H1 (cell line): ENCODE results near the gene OSBPL2. TPM values are rescaled to one million over a fixed set of nuclear protein-coding genes. Genes with fewer than 3 reads are reported as not detected.

Experiments
- CTCF ChIA-PET: fragments of 300-600 bp; sonication (Branson Sonifier 250); formaldehyde crosslinking; loops from one replicate; lab custom pipeline; 2021; ENCODE audit not compliant: partially characterized antibody; lab: Charles Lee
- POLR2A ChIA-PET: fragments of 300-600 bp; sonication (Branson Sonifier 250); formaldehyde crosslinking; loops from one replicate; lab custom pipeline; 2021; ENCODE audit warnings: inconsistent platforms; ENCODE audit not compliant: partially characterized antibody; lab: Charles Lee
- DNase-seq, 2 experiments: peaks; one replicate each; pipeline versions ENCODE4 v3.0.0 to v3.0.0-alpha.2; 2010 to 2022; ENCODE audit warnings: low spot score in 2 of 2, low read depth in 1 of 2, mixed read lengths in 1 of 2
- FAIRE-seq: peaks from 2 replicates; lab custom pipeline; 2011; peaks lifted over from hg19 to GRCh38; lab: Jason Lieb, UNC
- H2AFZ ChIP-seq: 2 replicates; pipeline ENCODE4 v1.8.1; 2012; ENCODE audit warnings: low read length, inconsistent platforms
- H2AK5ac ChIP-seq: 2 replicates; pipeline ENCODE4 v1.6.1; 2013; ENCODE audit warnings: low read depth, low read length
- H2BK120ac ChIP-seq: replicated peaks from 2 replicates; pipeline ENCODE3; 2013; ENCODE audit warnings: low read depth, low read length, inconsistent platforms
- H2BK12ac ChIP-seq: 2 replicates; pipeline ENCODE4 v1.6.1; 2013; ENCODE audit warnings: low read depth, low read length
- H2BK15ac ChIP-seq: 2 replicates; pipeline ENCODE4 v1.6.1; 2013; ENCODE audit warnings: low read length
- H2BK20ac ChIP-seq: 2 replicates; pipeline ENCODE4 v1.6.1; 2013; ENCODE audit warnings: low read length
- H2BK5ac ChIP-seq: 2 replicates; pipeline ENCODE4 v1.6.1; 2013; ENCODE audit warnings: low read depth, low read length
- H3K14ac ChIP-seq: 2 replicates; pipeline ENCODE4 v1.6.1; 2013; ENCODE audit warnings: inconsistent platforms; ENCODE audit not compliant: insufficient read length
- H3K18ac ChIP-seq: 2 replicates; pipeline ENCODE4 v1.6.1; 2013; ENCODE audit warnings: low read length; ENCODE audit errors: extremely low read depth
- H3K23ac ChIP-seq: 2 replicates; pipeline ENCODE4 v1.6.1; 2013; ENCODE audit warnings: inconsistent platforms; ENCODE audit not compliant: insufficient read length
- H3K23me2 ChIP-seq: 2 replicates; pipeline ENCODE4 v1.6.1; 2013; ENCODE audit warnings: low read depth, low read length
- H3K27ac ChIP-seq: 2 replicates; pipeline ENCODE4 v1.6.1; 2011; ENCODE audit warnings: low read depth, low read length, inconsistent platforms
- H3K27me3 ChIP-seq, 4 experiments: replicated peaks in 1 of 4; 1 replicate in 1 of 4; 2 replicates in 3 of 4; pipeline versions ENCODE4 v1.6.1 to v1.8.1; 2011 to 2013; ENCODE audit warnings: low read length in 3 of 4, mild to moderate bottlenecking in 3 of 4, inconsistent platforms in 2 of 4, mixed read lengths in 2 of 4, moderate library complexity in 1 of 4; ENCODE audit not compliant: control insufficient read depth in 3 of 4, insufficient read depth in 3 of 4; ENCODE audit errors: extremely low read depth in 1 of 4
- H3K36me3 ChIP-seq, 4 experiments: 2 replicates each; pipeline versions ENCODE4 v1.6.1 to v1.8.1; 2011 to 2013; ENCODE audit warnings: mild to moderate bottlenecking in 4 of 4, low read length in 3 of 4, moderate library complexity in 2 of 4, control low read depth in 1 of 4, inconsistent platforms in 1 of 4; ENCODE audit not compliant: insufficient read depth in 4 of 4, control insufficient read depth in 2 of 4
- H3K4ac ChIP-seq: replicated peaks from 2 replicates; pipeline ENCODE3; 2013; ENCODE audit warnings: low read length, low read depth, mixed read lengths, inconsistent platforms; ENCODE audit not compliant: insufficient read length
- H3K4me1 ChIP-seq, 4 experiments: replicated peaks in 1 of 4; 1 replicate in 1 of 4; 2 replicates in 3 of 4; pipeline versions ENCODE4 v1.6.1 to v1.8.1; 2011 to 2013; ENCODE audit warnings: low read length in 3 of 4, inconsistent platforms in 2 of 4, mixed read lengths in 1 of 4; ENCODE audit not compliant: insufficient read depth in 4 of 4, control insufficient read depth in 3 of 4
- H3K4me2 ChIP-seq, 2 experiments: 2 replicates each; pipeline versions ENCODE4 v1.6.1 to v1.8.1; 2011 to 2013; ENCODE audit warnings: low read depth in 2 of 2, low read length in 2 of 2, control low read depth in 1 of 2, inconsistent platforms in 1 of 2, mild to moderate bottlenecking in 1 of 2; ENCODE audit not compliant: insufficient read depth in 1 of 2
- H3K4me3 ChIP-seq, 4 experiments: fragments of 200-600, 300-600 bp in 1 of 4; sonication (generic), shearing (Covaris generic), sonication (Bioruptor Twin) in 1 of 4; 2 replicates each; pipeline versions ENCODE4 v1.5.1 to v1.8.1; 2011 to 2016; ENCODE audit warnings: low read length in 4 of 4, low read depth in 3 of 4, control low read depth in 2 of 4, inconsistent platforms in 2 of 4, mild to moderate bottlenecking in 2 of 4, mixed read lengths in 1 of 4, moderate library complexity in 1 of 4; ENCODE audit not compliant: insufficient read depth in 2 of 4; ENCODE audit errors: extremely low read depth in 1 of 4
- H3K56ac ChIP-seq: replicated peaks from 2 replicates; pipeline ENCODE3; 2013; ENCODE audit warnings: low read depth, mild to moderate bottlenecking, mixed read lengths, low read length, inconsistent platforms; ENCODE audit not compliant: insufficient read length
- H3K79me1 ChIP-seq: 2 replicates; pipeline ENCODE4 v1.6.1; 2013; ENCODE audit warnings: low read depth, low read length, control low read depth
- H3K79me2 ChIP-seq, 2 experiments: 2 replicates each; pipeline versions ENCODE4 v1.6.1 to v1.8.1; 2012 to 2013; ENCODE audit warnings: low read length in 2 of 2, mild to moderate bottlenecking in 2 of 2, inconsistent platforms in 1 of 2; ENCODE audit not compliant: insufficient read depth in 2 of 2, control insufficient read depth in 1 of 2
- H3K9ac ChIP-seq, 4 experiments: replicated peaks in 1 of 4; 1 replicate in 1 of 4; 2 replicates in 3 of 4; pipeline versions ENCODE4 v1.6.1 to v1.8.1; 2011 to 2013; ENCODE audit warnings: low read depth in 3 of 4, low read length in 3 of 4, control low read depth in 2 of 4, mild to moderate bottlenecking in 2 of 4, moderate library complexity in 2 of 4, inconsistent platforms in 1 of 4; ENCODE audit errors: extremely low read depth in 1 of 4
- H3K9me3 ChIP-seq, 2 experiments: 2 replicates each; pipeline versions ENCODE4 v1.6.1 to v1.8.1; 2012 to 2013; ENCODE audit warnings: mild to moderate bottlenecking in 2 of 2, moderate library complexity in 2 of 2, control low read depth in 1 of 2, inconsistent platforms in 1 of 2, low read depth in 1 of 2, low read length in 1 of 2, mixed read lengths in 1 of 2; ENCODE audit not compliant: insufficient read depth in 2 of 2
- H4K20me1 ChIP-seq, 2 experiments: replicated peaks in 1 of 2; 2 replicates each; pipeline versions ENCODE3 to v1.8.1; 2011 to 2013; ENCODE audit warnings: inconsistent platforms in 2 of 2, low read length in 2 of 2, mild to moderate bottlenecking in 1 of 2; ENCODE audit not compliant: insufficient read depth in 2 of 2, control insufficient read depth in 1 of 2
- H4K5ac ChIP-seq: 2 replicates; pipeline ENCODE4 v1.6.1; 2013; ENCODE audit warnings: low read length, low read depth, mixed read lengths, inconsistent platforms; ENCODE audit not compliant: insufficient read length
- H4K8ac ChIP-seq: 2 replicates; pipeline ENCODE4 v1.8.0; 2013; ENCODE audit warnings: mild to moderate bottlenecking, moderate library complexity, low read length, inconsistent platforms; ENCODE audit not compliant: insufficient read depth; ENCODE audit errors: extremely low read depth
- H4K91ac ChIP-seq: replicated peaks from 2 replicates; pipeline ENCODE3; 2013; ENCODE audit warnings: low read length, mixed read lengths, inconsistent platforms; ENCODE audit not compliant: insufficient read length
- ATF2 ChIP-seq: IDR thresholded peaks from 2 replicates; pipeline ENCODE4 v1.6.1; 2012; ENCODE audit warnings: low read length, inconsistent platforms
- ATF3 ChIP-seq: IDR thresholded peaks from 2 replicates; pipeline ENCODE4 v1.6.1; 2011; ENCODE audit warnings: low read depth, mild to moderate bottlenecking, low read length; ENCODE audit not compliant: insufficient read depth
- EP300 ChIP-seq, 2 experiments: IDR thresholded peaks; 1 replicate in 1 of 2; 2 replicates in 1 of 2; pipeline ENCODE4 v1.6.1; 2011 to 2012; ENCODE audit warnings: low read depth in 2 of 2, low read length in 2 of 2, mild to moderate bottlenecking in 2 of 2, borderline replicate concordance in 1 of 2, inconsistent platforms in 1 of 2, moderate library complexity in 1 of 2
- FOSL1 ChIP-seq: IDR thresholded peaks from 2 replicates; pipeline ENCODE4 v1.6.1; 2011; ENCODE audit warnings: mild to moderate bottlenecking, low read depth, low read length, moderate library complexity; ENCODE audit not compliant: insufficient read depth
- JUND ChIP-seq: IDR thresholded peaks from 2 replicates; pipeline ENCODE4 v1.6.1; 2011; ENCODE audit warnings: mild to moderate bottlenecking, improper control_type of control experiment, low read length
- MAX ChIP-seq: IDR thresholded peaks from 2 replicates; pipeline ENCODE4 v1.6.1; 2012; ENCODE audit warnings: inconsistent platforms
- USF2 ChIP-seq: IDR thresholded peaks from 2 replicates; pipeline ENCODE4 v1.6.1; 2011; ENCODE audit warnings: low read length, improper control_type of control experiment
- WGBS, 2 experiments: shearing (Covaris generic) in 1 of 2; methylation state at CpG; one replicate each; pipeline versions ENCODE4 v1.1.6 to v1.1.7; 2013 to 2015; ENCODE audit warnings: low lambda C conversion rate in 2 of 2, mixed read lengths in 2 of 2, inconsistent platforms in 1 of 2, low coverage in 1 of 2, missing lambda C conversion rate in 1 of 2; ENCODE audit not compliant: insufficient replicate concordance in 2 of 2, insufficient coverage in 1 of 2, insufficient read length in 1 of 2; ENCODE audit errors: extremely low coverage in 1 of 2, missing lambda C conversion rate in 1 of 2; 5-methylcytosine and 5-hydroxymethylcytosine counted together
- polyA plus RNA-seq, 7 experiments: library from polyadenylated mRNA; depleted of rRNA in 3 of 7; stranded (reverse) in 5 of 7; unstranded in 2 of 7; fragments of >200 nt in 5 of 7; fragments of 200-250 nt in 2 of 7; gene quantifications; 1 replicate in 5 of 7; 2 replicates in 1 of 7; 4 replicates in 1 of 7; pipeline versions ENCODE4 v1.2.1 to v1.2.3, GENCODE V29; 2011 to 2013; ENCODE audit warnings: missing spikeins in 2 of 7, mixed read lengths in 2 of 7
- total RNA-seq: library from RNA; stranded (reverse); fragmentation: NEBNext Ultra II Directional; extraction: Animal tissue kit (Norgen Biotek cat#: 25700); gene quantifications from 2 replicates; pipeline ENCODE4 v1.2.1, GENCODE V29; 2021

OSBPL2 gene
- total and polyA plus RNA-seq, 2 of the 8 experiments (the other 6 are each of a cell fraction or from before 2014, with no cell fraction given): 11.7 to 42.4 TPM

GRCh38 chr20:62215020-62215990 is 23.0 kb upstream of the OSBPL2 start:
- Histone ChIP-seq H3K56ac (no peak overlapping the region), H3K14ac (no peak overlapping the region), H3K36me3 (no peaks in the 10 kb centered on the region), H3K4ac (no peak overlapping the region), H3K27me3 (peaks cover 9 to 24% (median 21%) of the 10 kb centered on the region in 4 experiments; a peak in 6 of 7 replicates), H2BK120ac (no peak overlapping the region), H4K20me1 (peaks cover 3 to 11% of the 10 kb centered on the region in 2 experiments), H3K4me1 (peaks cover 0 to 17% (median 9%) of the 10 kb centered on the region in 4 experiments; a peak in 5 of 7 replicates), H3K18ac (no peak overlapping the region), H2AK5ac (no peak overlapping the region), H3K79me2 (no peaks in the 10 kb centered on the region), H4K8ac (no peak overlapping the region), H4K91ac (no peak overlapping the region), H3K9me3 (no peaks in the 10 kb centered on the region), H3K27ac (no peak overlapping the region), H2BK20ac (no peak overlapping the region), H3K79me1 (no peaks in the 10 kb centered on the region), H3K4me2 (no peak overlapping the region), H2BK5ac (no peak overlapping the region), H3K4me3 (no peak overlapping the region), H2AFZ (no peak overlapping the region), H3K23me2 (peaks cover 12% of the 10 kb centered on the region; the same call in 1 of the 2 replicates), H4K5ac (no peak overlapping the region), H2BK15ac (no peak overlapping the region), H3K9ac (no peak overlapping the region), H2BK12ac (no peak overlapping the region), H3K23ac (no peak overlapping the region)
- DNase-seq (no peak), FAIRE-seq (no peak)
- ChIA-PET CTCF (no interaction called here), POLR2A (no interaction called here)
- WGBS, 2 experiments: 94% methylated on average over 21 of the region's 29 CpGs; no CpG with 5 or more reads in 1 of the 2 experiments
- TF ChIP-seq USF2 (no peak), ATF3 (no peak), EP300 (IDR thresholded peaks at IDR 0.05; ENCODE audit: borderline replicate concordance in 1 of 2, low read depth in 2 of 2, low read length in 2 of 2) (no peak), ATF2 (no peak), MAX (no peak), JUND (no peak), FOSL1 (no peak)
